ENCODE data around the gene LDHAL6A.

The LDHAL6A gene

DNA sequence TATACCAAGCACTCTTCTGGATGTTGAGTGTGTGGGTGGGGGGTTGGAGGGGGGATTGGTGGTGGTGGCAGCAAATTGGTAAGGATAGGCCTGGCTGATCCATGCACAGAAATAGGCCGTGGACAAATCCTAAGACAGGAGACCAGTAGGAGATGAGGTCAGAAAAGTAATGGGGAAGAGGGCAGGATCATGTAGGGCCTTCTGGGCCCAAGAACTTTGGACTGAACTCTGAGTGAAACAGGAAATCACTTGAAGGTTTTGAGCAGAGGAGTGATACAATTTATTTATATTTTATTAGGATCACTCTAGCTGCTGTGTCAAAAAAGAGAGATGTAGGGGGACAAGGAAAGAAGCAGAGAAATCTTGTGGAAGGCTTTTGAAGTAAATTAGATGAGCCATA, 42.4 kb downstream of the LDHAL6A start:
- H3K27ac ChIP-seq, result no peak overlapping the region
- TF ChIP-seq, protein P1, sequence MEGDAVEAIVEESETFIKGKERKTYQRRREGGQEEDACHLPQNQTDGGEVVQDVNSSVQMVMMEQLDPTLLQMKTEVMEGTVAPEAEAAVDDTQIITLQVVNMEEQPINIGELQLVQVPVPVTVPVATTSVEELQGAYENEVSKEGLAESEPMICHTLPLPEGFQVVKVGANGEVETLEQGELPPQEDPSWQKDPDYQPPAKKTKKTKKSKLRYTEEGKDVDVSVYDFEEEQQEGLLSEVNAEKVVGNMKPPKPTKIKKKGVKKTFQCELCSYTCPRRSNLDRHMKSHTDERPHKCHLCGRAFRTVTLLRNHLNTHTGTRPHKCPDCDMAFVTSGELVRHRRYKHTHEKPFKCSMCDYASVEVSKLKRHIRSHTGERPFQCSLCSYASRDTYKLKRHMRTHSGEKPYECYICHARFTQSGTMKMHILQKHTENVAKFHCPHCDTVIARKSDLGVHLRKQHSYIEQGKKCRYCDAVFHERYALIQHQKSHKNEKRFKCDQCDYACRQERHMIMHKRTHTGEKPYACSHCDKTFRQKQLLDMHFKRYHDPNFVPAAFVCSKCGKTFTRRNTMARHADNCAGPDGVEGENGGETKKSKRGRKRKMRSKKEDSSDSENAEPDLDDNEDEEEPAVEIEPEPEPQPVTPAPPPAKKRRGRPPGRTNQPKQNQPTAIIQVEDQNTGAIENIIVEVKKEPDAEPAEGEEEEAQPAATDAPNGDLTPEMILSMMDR (conservative IDR thresholded peaks at IDR 0.05), result no peak

DNA sequence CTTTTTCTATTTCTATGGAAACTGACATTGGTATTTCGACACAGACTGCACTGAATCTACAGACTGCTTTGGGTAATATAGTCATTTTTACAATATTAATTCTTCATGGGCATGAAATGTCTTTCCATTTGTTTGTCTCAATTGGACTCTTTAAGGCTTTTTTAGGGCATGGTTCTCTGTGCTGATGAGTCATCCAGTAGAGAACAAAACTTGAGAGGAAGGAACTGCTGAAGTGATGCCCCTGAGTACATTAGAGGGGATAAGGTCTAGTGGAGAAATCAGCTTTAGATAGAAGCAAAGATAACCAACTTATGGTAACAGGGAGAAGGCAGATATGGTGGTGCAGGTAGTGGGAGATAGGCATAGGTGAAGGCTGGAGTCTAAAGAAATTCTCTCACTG, 46.0 kb downstream of the LDHAL6A start:
- H3K27ac ChIP-seq, result no peak overlapping the region
- TF ChIP-seq, protein P1 (conservative IDR thresholded peaks at IDR 0.05), result no peak

DNA sequence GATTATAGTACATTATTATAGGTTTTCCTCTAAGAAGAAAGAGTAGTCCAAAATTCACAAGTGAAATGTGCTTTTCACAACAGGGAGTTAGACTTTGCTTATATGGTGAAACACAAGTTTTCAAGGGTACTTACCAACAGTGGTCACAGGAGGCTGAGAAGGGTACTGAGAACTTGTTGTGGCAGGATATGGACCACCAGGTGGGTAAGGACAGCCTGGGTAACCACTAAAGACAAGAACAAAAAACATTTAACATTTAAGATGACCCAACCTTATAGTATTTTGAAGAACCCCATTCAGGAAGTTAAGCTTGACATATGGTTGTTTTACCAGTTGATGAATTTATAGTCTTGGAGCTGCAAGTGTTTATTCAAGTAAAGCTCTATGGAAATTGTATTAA, 46.7 kb downstream of the LDHAL6A start:
- TF ChIP-seq, protein P1 (conservative IDR thresholded peaks at IDR 0.05), result no peak
- H3K27ac ChIP-seq, result no peak overlapping the region

DNA sequence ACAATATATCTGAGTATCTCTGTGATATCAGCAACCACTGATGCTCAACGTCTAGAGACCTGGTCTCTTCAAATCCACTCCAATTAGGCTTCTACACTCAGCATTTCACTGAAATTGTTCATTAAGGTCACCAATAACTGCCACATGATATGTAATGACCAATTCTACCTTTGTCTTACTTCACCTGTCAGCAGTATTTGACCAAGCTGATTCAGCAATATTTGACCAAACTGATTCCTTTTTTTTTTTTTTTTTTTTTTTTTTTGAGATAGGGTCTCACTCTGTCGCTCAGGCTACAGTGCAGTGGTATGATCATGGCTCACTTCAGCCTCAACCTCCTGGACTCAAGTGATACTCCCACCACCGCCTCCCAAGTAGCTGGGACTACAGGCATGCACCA, 65.5 kb downstream of the LDHAL6A start:
- H3K27ac ChIP-seq, result no peak overlapping the region
- TF ChIP-seq, protein P1 (conservative IDR thresholded peaks at IDR 0.05), result no peak

DNA sequence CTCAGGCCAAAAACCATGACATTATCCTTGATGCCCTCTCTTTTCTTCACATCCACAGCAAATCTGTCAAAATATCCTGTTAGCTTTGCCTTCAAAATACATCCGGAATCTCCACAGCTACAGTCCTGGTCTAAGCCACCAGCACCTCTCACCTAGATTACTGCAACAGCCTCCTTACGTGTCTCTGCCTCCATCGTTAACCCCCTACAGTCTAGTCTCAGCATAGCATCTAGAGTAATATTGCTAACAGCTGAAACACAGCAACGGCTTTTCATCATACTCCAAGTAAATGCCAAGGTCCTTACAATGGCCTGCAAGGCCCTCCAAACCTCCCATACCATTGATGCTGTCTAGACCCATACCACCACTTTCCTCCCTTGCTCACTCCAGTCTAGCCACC, 66.7 kb downstream of the LDHAL6A start:
- TF ChIP-seq, protein P1 (conservative IDR thresholded peaks at IDR 0.05), result no peak

DNA sequence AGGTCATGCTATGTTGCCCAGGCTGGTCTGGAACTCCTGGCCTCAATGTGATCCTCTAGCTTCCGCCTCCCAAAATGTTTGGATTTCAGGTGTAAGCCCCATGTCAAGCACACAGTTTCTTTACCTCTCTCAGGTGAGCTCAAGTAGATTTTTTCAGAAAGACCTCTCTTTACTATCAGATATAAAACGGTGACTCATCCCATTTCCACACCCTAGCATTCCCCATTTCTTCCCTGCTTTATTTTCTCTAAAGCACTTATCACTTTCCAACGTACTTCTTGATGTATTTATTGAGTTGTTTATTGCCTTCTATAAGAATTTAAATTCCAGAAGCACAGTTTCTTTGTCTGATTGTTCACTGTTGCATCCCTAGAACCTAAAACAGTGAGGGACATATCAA, 67.4 kb downstream of the LDHAL6A start:
- H3K27ac ChIP-seq, result no peak overlapping the region
- TF ChIP-seq, protein P1 (conservative IDR thresholded peaks at IDR 0.05), result no peak

More for the DNA sequence above, 66.7 kb downstream of the LDHAL6A start:
- H3K27ac ChIP-seq, result no peak overlapping the region

DNA sequence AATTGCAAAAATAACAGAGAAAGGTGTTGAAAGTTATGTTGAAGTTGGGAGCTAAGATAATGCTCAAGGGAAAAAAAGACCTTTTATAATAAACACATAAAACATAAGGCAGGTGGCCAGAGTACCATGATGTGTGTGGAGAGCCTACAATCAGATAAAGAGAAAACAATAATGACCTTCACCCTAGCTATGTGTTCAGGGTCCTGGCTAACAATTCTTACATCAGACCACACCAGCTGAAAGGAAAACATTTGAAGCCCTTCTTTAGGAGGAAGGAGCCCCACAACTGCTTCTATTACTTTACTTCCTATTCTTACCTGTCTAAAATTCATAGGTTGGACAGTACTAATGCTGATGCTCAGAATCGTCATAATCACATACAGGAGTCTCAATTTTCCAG, 68.6 kb downstream of the LDHAL6A start:
- TF ChIP-seq, protein P1 (conservative IDR thresholded peaks at IDR 0.05), result no peak
- no peak overlapping the region for H3K27ac ChIP-seq

DNA sequence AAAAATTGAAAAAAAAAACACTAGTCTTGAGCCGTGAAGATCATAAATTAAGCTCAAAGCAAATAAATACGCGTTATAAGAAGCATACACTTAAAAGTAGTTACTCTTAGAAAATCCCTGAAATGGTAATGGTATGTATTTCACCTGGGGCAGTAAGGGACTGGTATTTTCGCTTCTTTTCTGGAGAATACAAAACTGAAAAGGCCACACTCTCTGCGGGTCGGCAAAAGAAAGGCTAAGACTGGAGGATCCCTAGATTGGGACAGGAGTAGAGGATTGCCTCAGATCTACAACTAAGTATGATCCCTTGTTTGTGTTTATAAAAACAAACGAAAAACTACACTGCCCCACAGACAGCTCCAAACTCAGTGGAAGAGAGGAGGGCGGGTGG, 70.5 kb downstream of the LDHAL6A start:
- H3K27ac ChIP-seq, result peak overlapping the region; percentile 94

More for the DNA sequence above, 70.5 kb downstream of the LDHAL6A start:
- TF ChIP-seq, protein P1 (conservative IDR thresholded peaks at IDR 0.05), result no peak
